HL-60/S4 treated with phorbol 12-myristate 13-acetate at 8.2 ng/mL for 4 days and 3 days (cell line): ENCODE results near the gene HSPA12A.

Experiments
- in situ Hi-C: fragments of 300-500 bp; cut with MboI; formaldehyde crosslinking; loops from 2 replicates; pipeline ENCODE4 v1.15.0; 2022; ENCODE audit warnings: low sequenced_read_pairs

The HSPA12A gene

DNA sequence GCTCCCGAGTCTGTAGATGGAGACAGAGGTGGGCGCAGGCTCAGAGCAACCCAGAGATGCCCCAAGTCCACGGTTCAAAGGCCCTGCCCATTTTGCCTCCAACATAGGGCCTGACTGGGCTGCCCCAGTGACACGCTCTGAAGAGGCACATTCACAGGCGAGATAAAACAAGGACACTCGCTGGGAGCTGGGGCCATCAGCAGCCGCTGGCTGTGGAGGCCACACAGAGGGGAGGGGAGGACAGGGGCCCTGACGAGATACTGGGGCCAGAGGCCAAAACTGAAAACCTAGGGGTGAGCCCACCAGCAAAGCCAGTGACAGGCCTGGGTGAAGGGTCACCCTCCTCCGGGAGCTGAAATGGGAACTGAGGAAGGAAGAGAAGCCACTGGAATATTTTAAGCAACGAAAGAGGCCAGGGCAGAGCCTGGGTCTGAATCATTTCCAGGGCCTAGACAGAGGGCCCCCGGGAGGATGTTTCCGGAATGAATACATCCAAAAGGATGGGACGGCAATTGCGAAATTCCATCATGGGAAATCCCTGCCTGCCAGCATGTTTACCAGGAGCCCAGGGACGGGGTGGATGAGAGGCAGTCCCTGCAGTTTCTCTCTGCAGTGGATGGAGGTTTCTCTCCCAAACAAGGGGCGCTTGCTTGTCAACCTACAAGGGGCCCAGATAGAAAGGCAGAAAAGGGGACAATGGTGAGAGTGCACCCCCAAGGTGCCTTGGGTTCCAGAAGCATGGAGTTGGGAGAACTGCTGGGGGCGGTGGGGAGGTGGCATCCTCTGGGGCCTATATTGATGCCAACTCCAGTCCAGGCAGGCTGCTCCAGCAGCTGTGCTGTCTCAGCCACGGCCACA is 29.0 kb upstream of the HSPA12A start:
- in situ Hi-C loops: no loop called here

- in situ Hi-C loops: no loop called here
Measured at GRCh38 chr10:116770281-116770680, 27.9 kb upstream of the HSPA12A start.

GRCh38 chr10:116769791-116770190 is 27.4 kb upstream of the HSPA12A start:
- in situ Hi-C loops: no loop called here

GRCh38 chr10:116769368-116769767 is 27.0 kb upstream of the HSPA12A start:
- in situ Hi-C loops: no loop called here

- in situ Hi-C loops: no loop called here
Measured at GRCh38 chr10:116768786-116769185, 26.4 kb upstream of the HSPA12A start.

DNA sequence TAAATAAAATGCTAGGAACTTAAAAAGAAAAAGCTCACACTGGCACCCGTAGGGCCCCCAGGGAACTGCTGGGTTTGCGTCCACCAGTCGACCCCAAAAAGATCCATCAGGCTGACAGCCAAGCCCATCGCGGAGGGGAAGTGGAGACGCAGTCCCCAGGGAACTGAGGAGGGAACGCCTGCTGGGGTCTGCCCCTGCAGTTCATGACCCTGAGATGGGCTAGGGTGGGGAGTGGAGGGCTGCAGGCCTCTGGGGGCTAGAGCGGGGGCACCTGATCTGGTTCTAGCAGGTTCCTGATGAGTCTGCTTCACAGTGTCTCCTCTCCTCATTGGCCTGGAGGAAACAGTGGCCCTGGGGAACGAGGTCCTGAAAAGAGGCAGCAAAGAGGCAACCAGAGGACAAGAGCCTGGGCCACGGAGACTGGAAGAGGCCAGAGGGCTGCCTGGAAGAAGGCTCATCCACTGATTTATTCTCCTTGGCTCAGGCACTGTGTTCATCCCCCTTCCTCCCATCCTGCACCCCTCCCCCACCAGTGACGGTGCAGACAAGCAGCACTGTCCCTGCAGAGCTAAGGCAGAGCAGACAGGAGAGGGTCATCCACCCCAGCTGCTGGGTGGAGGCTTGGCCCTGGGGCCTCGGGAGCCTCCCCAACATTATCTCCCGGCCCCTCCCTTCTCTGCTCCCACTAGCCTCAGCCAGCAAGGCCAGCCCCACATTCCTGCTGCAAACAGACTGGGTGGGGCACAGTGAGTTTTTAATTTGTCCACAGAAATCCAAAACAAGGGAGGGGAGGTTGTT is 24.7 kb upstream of the HSPA12A start:
- in situ Hi-C loops: no loop called here

GRCh38 chr10:116766241-116766827 is 24.0 kb upstream of the HSPA12A start:
- in situ Hi-C loops: no loop called here

- in situ Hi-C loops: no loop called here
Measured at GRCh38 chr10:116765648-116766081, 23.3 kb upstream of the HSPA12A start.

DNA sequence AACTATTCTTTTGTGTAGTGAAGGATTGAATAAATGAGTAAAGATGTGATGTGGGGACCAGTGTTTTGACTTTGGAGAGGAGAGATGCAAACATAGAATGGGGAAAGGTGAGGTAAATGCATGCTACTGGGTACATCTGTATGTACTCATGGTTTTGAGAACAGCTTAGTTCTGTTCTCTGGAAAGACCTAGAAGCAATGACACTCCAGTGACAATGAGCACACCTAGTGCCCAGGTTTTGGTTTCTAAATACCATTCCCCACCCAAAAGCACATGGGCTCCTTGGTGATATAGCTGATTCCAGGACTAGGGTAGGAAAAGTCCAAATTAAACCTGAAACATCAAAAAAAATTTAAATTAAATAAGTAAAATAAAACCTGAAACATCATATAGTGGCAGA is 22.6 kb upstream of the HSPA12A start:
- in situ Hi-C loops: no loop called here

DNA sequence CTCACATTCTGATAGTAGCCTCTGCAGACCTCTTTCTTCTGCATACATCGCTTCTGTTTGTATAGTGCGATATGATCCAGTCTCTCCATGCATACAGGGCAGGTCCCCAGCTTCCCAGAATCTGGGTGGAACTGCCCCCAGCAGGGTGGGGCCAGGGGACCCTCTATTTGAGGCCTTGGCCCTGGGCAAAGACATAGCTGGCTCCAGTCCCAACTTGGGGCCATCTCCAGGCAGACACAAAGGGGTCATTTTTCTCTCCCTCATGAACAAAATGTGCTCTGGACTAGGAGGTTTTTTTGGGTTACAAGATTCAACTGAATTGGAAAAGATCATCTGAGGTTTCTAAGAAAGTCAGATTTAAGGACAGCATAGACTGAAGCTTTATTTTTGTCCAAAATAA is 21.1 kb upstream of the HSPA12A start:
- in situ Hi-C loops: no loop called here

DNA sequence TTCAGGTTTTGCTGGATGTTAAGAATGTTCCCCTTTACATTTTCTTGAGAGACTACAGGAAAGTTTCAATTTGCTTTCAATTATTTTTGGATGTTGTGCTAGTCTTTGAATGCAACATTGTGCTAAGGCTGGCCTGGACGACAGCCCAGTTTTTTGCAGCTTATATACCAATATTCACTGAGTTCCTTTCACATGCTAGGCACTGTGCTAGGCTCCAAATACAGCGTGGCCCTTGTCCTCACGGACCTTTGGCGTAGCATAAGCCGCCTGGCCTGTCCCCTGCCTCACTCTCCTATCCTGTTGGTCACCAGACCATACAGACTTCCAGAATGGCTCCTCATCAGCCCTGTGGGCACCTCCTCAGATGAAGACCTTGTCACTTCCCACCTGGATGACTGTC is 19.5 kb upstream of the HSPA12A start:
- in situ Hi-C loops: no loop called here

- in situ Hi-C loops: no loop called here
Measured at GRCh38 chr10:116760919-116761318, 18.6 kb upstream of the HSPA12A start.

GRCh38 chr10:116757246-116757645 is 14.9 kb upstream of the HSPA12A start:
- in situ Hi-C loops: no loop called here

DNA sequence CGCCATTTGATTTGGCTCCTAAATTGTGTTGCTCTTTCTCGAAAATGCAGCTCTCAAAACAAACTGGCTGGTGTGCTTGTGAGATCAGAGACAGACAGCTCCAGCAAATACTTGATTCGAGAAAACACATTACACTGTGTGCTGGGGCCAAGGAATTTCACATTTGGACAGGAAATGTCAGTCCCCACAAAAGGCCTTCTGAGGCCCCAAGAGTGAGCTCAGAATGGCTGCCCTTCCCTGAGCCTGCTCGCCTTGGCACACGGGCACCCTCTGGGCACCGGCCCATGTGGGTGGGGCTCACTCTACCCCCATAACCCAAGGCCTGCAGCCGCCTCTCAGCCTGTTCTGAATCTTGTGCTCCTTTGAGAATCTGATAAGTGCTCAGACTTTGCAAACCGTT is 13.9 kb upstream of the HSPA12A start:
- in situ Hi-C loops: no loop called here

GRCh38 chr10:116753759-116754158 is 11.4 kb upstream of the HSPA12A start:
- in situ Hi-C loops: no loop called here

DNA sequence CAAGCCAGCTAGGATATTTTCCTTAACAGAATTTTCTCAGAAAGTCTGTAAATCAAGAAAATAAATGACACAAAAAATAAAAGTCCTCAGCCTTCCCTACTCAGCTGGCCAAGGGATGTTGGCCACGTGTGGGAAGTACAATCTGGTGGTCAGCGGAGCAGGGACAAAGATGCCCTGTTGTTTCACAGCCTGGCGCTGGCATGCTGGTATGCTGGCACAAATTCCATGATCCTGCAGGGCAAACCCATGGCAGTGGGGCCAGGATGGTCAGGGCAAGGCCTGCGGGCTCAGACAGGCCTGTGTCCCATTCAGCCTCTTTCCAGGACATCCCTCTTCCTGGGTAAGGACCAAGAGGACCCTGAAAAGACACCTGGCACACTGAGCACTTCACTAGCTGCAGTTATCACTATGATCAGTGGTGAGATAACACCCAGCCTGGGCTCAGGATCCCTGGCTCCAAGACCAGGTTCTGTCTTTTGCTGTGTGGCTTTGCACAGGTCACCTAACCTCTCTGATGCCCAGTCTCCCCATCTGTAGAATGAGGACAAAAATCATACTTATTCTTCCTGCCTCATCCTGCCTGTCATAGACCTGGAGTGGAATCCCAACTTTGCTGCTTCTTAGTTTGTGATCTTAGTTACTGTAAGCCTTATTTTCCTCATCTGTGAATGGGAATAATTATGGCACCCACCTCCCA is 10.8 kb upstream of the HSPA12A start:
- in situ Hi-C loops: no loop called here

DNA sequence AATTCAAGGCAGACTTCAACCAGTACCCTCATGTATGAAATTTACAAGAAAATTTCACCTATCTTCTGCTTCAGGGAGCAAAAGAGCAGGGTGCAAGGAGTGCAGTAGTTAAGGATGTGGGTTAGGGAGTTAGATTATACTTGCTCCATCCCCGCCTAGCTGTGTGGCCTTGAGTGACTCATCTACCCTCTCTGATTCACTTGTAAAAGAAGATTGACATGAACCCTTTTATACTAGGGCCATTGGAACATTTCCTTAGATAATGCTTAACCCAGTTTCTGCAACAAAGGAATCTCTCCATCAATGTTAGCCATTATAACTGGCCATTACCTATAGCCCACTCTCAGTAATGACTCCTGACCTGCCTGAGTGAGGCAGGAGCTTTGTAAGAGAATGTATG is 10.2 kb upstream of the HSPA12A start:
- in situ Hi-C loops: no loop called here

- in situ Hi-C loops: no loop called here
Measured at GRCh38 chr10:116748471-116748870, 6.1 kb upstream of the HSPA12A start.

DNA sequence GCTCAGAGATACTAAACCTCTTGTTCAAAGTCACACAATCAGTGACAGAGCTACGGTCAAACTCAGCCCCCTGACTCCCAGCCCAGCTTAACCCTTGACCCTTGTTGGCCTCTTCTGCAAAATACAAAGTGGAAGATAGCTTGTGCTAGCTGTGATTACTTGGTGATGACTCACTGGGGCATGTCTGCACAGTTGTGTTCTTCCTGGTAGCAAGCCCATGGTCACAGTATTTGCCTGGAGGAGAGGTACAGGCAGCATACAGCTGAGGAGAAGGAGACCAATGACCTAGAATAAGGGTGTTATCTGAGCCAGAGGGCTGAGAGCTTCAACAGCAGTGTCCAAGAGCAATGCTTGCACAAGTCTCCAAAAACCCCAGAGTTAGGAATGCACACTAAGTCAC is 5.7 kb upstream of the HSPA12A start:
- in situ Hi-C loops: no loop called here

DNA sequence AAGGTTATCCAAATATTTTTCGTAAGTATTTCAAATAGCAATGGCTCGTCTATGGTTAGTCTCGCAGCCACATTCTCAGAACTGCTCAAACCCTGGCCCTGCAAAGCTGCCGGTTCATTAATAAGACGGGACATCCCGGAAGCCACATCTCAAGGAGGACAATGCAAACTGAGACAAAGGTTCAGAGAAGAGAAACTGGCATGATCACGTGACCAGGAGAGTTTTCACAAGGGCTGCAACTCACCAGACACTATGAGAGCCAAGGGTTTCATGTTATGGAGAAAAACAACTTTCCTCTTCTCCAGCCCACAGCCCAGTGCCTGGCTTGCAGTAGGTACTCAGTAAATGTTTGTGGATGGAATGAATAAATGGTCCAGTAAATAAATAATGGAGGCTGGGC is 5.0 kb upstream of the HSPA12A start:
- in situ Hi-C loops: no loop called here

DNA sequence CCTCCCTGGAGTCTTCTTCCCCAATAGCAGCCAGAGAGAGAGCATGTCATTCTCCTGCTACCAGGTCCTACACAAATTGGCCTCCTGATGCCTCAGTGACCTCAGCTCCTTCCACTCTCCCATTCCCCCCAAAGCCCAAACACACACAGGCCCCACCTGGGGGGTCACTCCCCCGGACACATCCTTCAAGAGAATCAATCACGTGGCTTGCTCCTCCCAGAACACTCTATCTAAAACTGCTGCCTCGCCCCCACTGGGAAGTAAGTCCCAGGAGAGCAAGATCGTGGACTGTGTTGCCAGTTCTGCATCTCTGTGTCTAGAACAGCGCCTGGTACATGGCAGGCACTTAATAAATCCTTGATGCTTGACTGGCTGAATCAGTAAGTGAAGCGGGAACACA is 2.5 kb upstream of the HSPA12A start:
- in situ Hi-C loops: no loop called here
